Measurements from ENCODE around the gene ZNF160. TPM values are rescaled to one million over a fixed set of nuclear protein-coding genes. Genes with fewer than 3 reads are reported as not detected.

Gene ZNF160
- total and polyA plus RNA-seq, 9 of the 15 experiments (the other 6 are each of a cell fraction or from before 2014, with no cell fraction given) = 3.6 to 22.1 (median 11.8) TPM

DNA sequence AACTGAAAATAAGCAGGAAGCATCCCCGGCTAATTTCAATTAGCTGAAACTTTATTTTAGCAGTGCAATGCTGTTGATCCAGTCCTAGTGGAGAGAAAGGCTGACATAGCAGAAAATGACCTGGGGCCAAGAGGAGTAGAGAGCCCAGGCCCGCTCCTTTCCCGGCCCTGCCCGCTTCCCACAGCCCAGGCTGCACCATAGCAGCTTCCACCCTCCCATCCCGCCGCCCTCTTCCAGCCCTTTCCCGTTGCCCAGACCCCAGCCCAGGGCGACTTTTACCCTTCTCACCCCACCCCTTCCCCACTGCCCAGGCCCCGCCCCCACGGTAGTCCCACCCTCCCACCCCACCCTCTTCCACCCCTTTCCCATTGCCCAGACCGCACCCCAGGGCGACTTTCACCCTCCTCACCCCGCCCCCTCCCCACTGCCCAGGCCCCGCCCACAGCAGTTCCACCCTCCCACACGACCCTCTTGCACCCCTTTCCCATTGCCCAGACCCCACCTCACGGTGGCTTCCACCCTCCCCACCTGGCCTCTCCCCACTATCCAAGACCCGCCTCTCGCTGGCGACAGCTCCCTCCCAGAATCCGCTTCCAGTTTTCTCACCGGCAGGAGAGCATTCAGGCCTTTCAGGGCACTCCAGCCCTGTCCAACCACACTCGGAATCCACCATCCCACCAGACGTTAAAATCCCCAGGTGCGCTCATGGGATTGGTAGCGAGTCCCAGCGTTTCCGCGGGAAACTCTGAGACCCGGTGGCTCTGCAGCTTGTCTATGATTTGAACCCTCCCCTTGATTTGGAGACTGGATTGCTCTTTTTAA lies 8.3 kb downstream of the ZNF160 start (continued):
- TF ChIP-seq, protein P1, sequence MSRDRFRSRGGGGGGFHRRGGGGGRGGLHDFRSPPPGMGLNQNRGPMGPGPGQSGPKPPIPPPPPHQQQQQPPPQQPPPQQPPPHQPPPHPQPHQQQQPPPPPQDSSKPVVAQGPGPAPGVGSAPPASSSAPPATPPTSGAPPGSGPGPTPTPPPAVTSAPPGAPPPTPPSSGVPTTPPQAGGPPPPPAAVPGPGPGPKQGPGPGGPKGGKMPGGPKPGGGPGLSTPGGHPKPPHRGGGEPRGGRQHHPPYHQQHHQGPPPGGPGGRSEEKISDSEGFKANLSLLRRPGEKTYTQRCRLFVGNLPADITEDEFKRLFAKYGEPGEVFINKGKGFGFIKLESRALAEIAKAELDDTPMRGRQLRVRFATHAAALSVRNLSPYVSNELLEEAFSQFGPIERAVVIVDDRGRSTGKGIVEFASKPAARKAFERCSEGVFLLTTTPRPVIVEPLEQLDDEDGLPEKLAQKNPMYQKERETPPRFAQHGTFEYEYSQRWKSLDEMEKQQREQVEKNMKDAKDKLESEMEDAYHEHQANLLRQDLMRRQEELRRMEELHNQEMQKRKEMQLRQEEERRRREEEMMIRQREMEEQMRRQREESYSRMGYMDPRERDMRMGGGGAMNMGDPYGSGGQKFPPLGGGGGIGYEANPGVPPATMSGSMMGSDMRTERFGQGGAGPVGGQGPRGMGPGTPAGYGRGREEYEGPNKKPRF (IDR thresholded peaks at IDR 0.05; ENCODE audit: low read depth, low read length) = no peak
- peak; percentile 19; the same call in 1 of the 2 replicates for TF ChIP-seq MAFG (tag; conservative IDR thresholded peaks at IDR 0.05)
- TF ChIP-seq ZNF445 (CRISPR knock-in tag; IDR thresholded peaks at IDR 0.05; ENCODE audit: low read depth) = no peak
- TF ChIP-seq POLR3G (IDR thresholded peaks at IDR 0.05; ENCODE audit: extremely low read depth, insufficient read length, insufficient replicate concordance) = no peak
- TF ChIP-seq ZNF408 (CRISPR knock-in tag; IDR thresholded peaks at IDR 0.05; ENCODE audit: low read depth) = no peak
- no peak for TF ChIP-seq CHD4 (IDR thresholded peaks at IDR 0.05; ENCODE audit: insufficient read depth, insufficient replicate concordance, low read depth, low read length, poor library complexity, severe bottlenecking)
- TF ChIP-seq NRF1 (conservative IDR thresholded peaks at IDR 0.05 in 1 of 2, IDR thresholded peaks at IDR 0.05 in 1 of 2) = no peak
- TF ChIP-seq HMG20B (CRISPR knock-in tag; IDR thresholded peaks at IDR 0.05) = no peak
- TF ChIP-seq, protein P2, sequence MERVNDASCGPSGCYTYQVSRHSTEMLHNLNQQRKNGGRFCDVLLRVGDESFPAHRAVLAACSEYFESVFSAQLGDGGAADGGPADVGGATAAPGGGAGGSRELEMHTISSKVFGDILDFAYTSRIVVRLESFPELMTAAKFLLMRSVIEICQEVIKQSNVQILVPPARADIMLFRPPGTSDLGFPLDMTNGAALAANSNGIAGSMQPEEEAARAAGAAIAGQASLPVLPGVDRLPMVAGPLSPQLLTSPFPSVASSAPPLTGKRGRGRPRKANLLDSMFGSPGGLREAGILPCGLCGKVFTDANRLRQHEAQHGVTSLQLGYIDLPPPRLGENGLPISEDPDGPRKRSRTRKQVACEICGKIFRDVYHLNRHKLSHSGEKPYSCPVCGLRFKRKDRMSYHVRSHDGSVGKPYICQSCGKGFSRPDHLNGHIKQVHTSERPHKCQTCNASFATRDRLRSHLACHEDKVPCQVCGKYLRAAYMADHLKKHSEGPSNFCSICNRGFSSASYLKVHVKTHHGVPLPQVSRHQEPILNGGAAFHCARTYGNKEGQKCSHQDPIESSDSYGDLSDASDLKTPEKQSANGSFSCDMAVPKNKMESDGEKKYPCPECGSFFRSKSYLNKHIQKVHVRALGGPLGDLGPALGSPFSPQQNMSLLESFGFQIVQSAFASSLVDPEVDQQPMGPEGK (CRISPR knock-in tag; IDR thresholded peaks at IDR 0.05; ENCODE audit: borderline replicate concordance) = no peak
- TF ChIP-seq CBFA2T3 (IDR thresholded peaks at IDR 0.05) = no peak
- TF ChIP-seq, protein P3, sequence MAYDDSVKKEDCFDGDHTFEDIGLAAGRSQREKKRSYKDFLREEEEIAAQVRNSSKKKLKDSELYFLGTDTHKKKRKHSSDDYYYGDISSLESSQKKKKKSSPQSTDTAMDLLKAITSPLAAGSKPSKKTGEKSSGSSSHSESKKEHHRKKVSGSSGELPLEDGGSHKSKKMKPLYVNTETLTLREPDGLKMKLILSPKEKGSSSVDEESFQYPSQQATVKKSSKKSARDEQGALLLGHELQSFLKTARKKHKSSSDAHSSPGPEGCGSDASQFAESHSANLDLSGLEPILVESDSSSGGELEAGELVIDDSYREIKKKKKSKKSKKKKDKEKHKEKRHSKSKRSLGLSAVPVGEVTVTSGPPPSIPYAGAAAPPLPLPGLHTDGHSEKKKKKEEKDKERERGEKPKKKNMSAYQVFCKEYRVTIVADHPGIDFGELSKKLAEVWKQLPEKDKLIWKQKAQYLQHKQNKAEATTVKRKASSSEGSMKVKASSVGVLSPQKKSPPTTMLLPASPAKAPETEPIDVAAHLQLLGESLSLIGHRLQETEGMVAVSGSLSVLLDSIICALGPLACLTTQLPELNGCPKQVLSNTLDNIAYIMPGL (CRISPR knock-in tag; IDR thresholded peaks at IDR 0.05) = no peak
- no peak for TF ChIP-seq ZNF717 (CRISPR knock-in tag; IDR thresholded peaks at IDR 0.05)
- TF ChIP-seq, protein P4, sequence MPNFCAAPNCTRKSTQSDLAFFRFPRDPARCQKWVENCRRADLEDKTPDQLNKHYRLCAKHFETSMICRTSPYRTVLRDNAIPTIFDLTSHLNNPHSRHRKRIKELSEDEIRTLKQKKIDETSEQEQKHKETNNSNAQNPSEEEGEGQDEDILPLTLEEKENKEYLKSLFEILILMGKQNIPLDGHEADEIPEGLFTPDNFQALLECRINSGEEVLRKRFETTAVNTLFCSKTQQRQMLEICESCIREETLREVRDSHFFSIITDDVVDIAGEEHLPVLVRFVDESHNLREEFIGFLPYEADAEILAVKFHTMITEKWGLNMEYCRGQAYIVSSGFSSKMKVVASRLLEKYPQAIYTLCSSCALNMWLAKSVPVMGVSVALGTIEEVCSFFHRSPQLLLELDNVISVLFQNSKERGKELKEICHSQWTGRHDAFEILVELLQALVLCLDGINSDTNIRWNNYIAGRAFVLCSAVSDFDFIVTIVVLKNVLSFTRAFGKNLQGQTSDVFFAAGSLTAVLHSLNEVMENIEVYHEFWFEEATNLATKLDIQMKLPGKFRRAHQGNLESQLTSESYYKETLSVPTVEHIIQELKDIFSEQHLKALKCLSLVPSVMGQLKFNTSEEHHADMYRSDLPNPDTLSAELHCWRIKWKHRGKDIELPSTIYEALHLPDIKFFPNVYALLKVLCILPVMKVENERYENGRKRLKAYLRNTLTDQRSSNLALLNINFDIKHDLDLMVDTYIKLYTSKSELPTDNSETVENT (CRISPR knock-in tag; IDR thresholded peaks at IDR 0.05) = no peak
- TF ChIP-seq CHD2 (IDR thresholded peaks at IDR 0.05; ENCODE audit: low read depth, low read length) = no peak

Data from K562 (cell line).